HG03025 (cell line): ENCODE data around the gene SIRT2.
"Not testable (repeated sequence)": the region's sequence is repeated elsewhere in the genome, so short reads cannot be mapped to it uniquely, and the experiment has no call there.

Experiments used
- ATAC-seq: cut with Tn5 transposase; IDR thresholded peaks from one replicate; pipeline ENCODE4 v1.9.1; 2021; ENCODE audit warnings: mild to moderate bottlenecking, moderate library complexity; ENCODE audit not compliant: unreplicated experiment, low FRiP score

The SIRT2 gene

GRCh38 chr19:38869836-38870607 is 29.4 kb downstream of the SIRT2 start:
- ATAC-seq = peak; percentile 58

GRCh38 chr19:38869160-38869835 is 30.1 kb downstream of the SIRT2 start:
- no peak for ATAC-seq

GRCh38 chr19:38868551-38868950 is 30.9 kb downstream of the SIRT2 start:
- no peak for ATAC-seq

- no peak for ATAC-seq
Measured at GRCh38 chr19:38867171-38867780, 32.1 kb downstream of the SIRT2 start.

GRCh38 chr19:38862321-38863059 is 36.9 kb downstream of the SIRT2 start:
- no peak for ATAC-seq

- no peak for ATAC-seq
Measured at GRCh38 chr19:38861368-38861767, 38.0 kb downstream of the SIRT2 start.

GRCh38 chr19:38859631-38860204 is 39.7 kb downstream of the SIRT2 start:
- not testable (repeated sequence) for ATAC-seq

GRCh38 chr19:38856813-38857212 is 42.6 kb downstream of the SIRT2 start:
- ATAC-seq = no peak

- ATAC-seq = not testable (repeated sequence)
Measured at GRCh38 chr19:38855751-38856150, 43.7 kb downstream of the SIRT2 start.

GRCh38 chr19:38854961-38855360 is 44.5 kb downstream of the SIRT2 start:
- ATAC-seq = not testable (repeated sequence)

- no peak for ATAC-seq
Measured at GRCh38 chr19:38853214-38853613, 46.2 kb downstream of the SIRT2 start.

- ATAC-seq = no peak
Measured at GRCh38 chr19:38852231-38853044, 47.0 kb downstream of the SIRT2 start.

GRCh38 chr19:38851622-38852230 is 47.7 kb downstream of the SIRT2 start:
- peak; percentile 21 for ATAC-seq

GRCh38 chr19:38850976-38851621 is 48.3 kb downstream of the SIRT2 start:
- ATAC-seq = no peak

GRCh38 chr19:38850436-38850975 is 48.9 kb downstream of the SIRT2 start:
- peak; percentile 64 for ATAC-seq

- peak; percentile 52 for ATAC-seq
Measured at GRCh38 chr19:38849860-38850435, 49.5 kb downstream of the SIRT2 start, which contains the start of gene HNRNPL. TSS of gene HNRNPL (minus strand) at chr19:38849986. CDS start at chr19:38849966, 20 bp downstream.

- ATAC-seq = peak; percentile 13
Measured at GRCh38 chr19:38849147-38849859, 50.1 kb downstream of the SIRT2 start.
